Endothelial cell of umbilical vein (primary cell): ENCODE results near the gene TRMT10B. TPM values are rescaled to one million over a fixed set of nuclear protein-coding genes. Genes with fewer than 3 reads are reported as not detected.

ENCODE experiments used
- BruUV-seq: library from RNA; stranded (reverse); fragments of 400-500 nt; replicated peaks from 2 replicates; lab custom pipeline; 2021; lab: Mats Ljungman, UMichigan
- CTCF ChIA-PET: fragments of 300-600, 350-600 bp; sonication (Branson Sonifier 250); formaldehyde crosslinking; loops from one replicate; lab custom pipeline; 2021; ENCODE audit warnings: antibody characterized with exemption, inconsistent platforms; lab: Charles Lee
- POLR2A ChIA-PET: fragments of 300-600, 350-600 bp; sonication (Branson Sonifier 250); formaldehyde crosslinking; loops from one replicate; lab custom pipeline; 2021; ENCODE audit warnings: antibody characterized with exemption, inconsistent platforms; lab: Charles Lee
- DNase-seq: peaks from one replicate; pipeline ENCODE4 v3.0.0-alpha.2; 2011; ENCODE audit warnings: low read depth, low spot score
- FAIRE-seq: peaks from 2 replicates; lab custom pipeline; 2011; peaks lifted over from hg19 to GRCh38; lab: Jason Lieb, UNC
- H2AFZ ChIP-seq: 2 replicates; pipeline ENCODE4 v1.6.0; 2012; ENCODE audit warnings: low read depth, low read length, control low read depth, inconsistent platforms
- H3K27ac ChIP-seq: 2 replicates; pipeline ENCODE4 v1.5.1; 2011; ENCODE audit warnings: low read depth, mild to moderate bottlenecking, control low read depth, low read length, moderate library complexity; ENCODE audit not compliant: insufficient read depth
- H3K27me3 ChIP-seq, 2 experiments: 2 replicates each; pipeline versions ENCODE4 v1.6.0 to v1.6.1; 2011; ENCODE audit warnings: low read length in 2 of 2, mixed read lengths in 1 of 2; ENCODE audit not compliant: control insufficient read depth in 2 of 2, insufficient read depth in 2 of 2
- H3K36me3 ChIP-seq, 2 experiments: 2 replicates in 1 of 2; 3 replicates in 1 of 2; pipeline ENCODE4 v1.5.1; 2011; ENCODE audit warnings: low read length in 2 of 2, mild to moderate bottlenecking in 1 of 2, moderate library complexity in 1 of 2; ENCODE audit not compliant: control insufficient read depth in 2 of 2, insufficient read depth in 2 of 2; ENCODE audit errors: extremely low read depth in 1 of 2
- H3K4me1 ChIP-seq: 3 replicates; pipeline ENCODE4 v1.5.1; 2011; ENCODE audit warnings: mild to moderate bottlenecking, low read length; ENCODE audit not compliant: control insufficient read depth, insufficient read depth; ENCODE audit errors: extremely low read depth
- H3K4me2 ChIP-seq: 2 replicates; pipeline ENCODE4 v1.6.1; 2011; ENCODE audit warnings: low read length, control low read depth, mixed read lengths; ENCODE audit not compliant: insufficient read depth
- H3K4me3 ChIP-seq, 3 experiments: fragments of 200-600 bp in 1 of 3; sonication (generic), shearing (Covaris generic) in 1 of 3; replicated peaks in 1 of 3; 2 replicates each; pipeline ENCODE4 v1.5.1; 2011 to 2016; ENCODE audit warnings: control low read depth in 3 of 3, low read length in 3 of 3, mild to moderate bottlenecking in 2 of 3, inconsistent platforms in 1 of 3, low read depth in 1 of 3, moderate library complexity in 1 of 3; ENCODE audit not compliant: insufficient read depth in 1 of 3
- H3K79me2 ChIP-seq: 2 replicates; pipeline ENCODE4 v1.6.0; 2012; ENCODE audit warnings: low read length, inconsistent platforms; ENCODE audit not compliant: control insufficient read depth, insufficient read depth
- H3K9ac ChIP-seq: replicated peaks from 2 replicates; pipeline ENCODE3; 2011; ENCODE audit warnings: low read length, control low read depth; ENCODE audit not compliant: insufficient read depth; ENCODE audit errors: extremely low read depth
- H3K9me1 ChIP-seq: replicated peaks from 3 replicates; pipeline ENCODE4 v1.6.0; 2011; ENCODE audit warnings: mild to moderate bottlenecking, low read length; ENCODE audit not compliant: control insufficient read depth, insufficient read depth; ENCODE audit errors: extremely low read depth
- H3K9me3 ChIP-seq: replicated peaks from 2 replicates; pipeline ENCODE4 v1.5.1; 2012; ENCODE audit warnings: low read length, inconsistent platforms; ENCODE audit not compliant: control insufficient read depth, insufficient read depth
- H4K20me1 ChIP-seq: replicated peaks from 2 replicates; pipeline ENCODE3; 2011; ENCODE audit warnings: mild to moderate bottlenecking, low read length; ENCODE audit not compliant: control insufficient read depth, insufficient read depth; ENCODE audit errors: extremely low read depth
- EZH2 ChIP-seq: IDR thresholded peaks from 2 replicates; pipeline ENCODE4 v1.6.1; 2012; ENCODE audit warnings: borderline replicate concordance, low read depth, mild to moderate bottlenecking, moderate library complexity, low read length, inconsistent platforms; ENCODE audit not compliant: severe bottlenecking
- FOS ChIP-seq: IDR thresholded peaks from 2 replicates; pipeline ENCODE4 v1.6.1; 2011; ENCODE audit warnings: mild to moderate bottlenecking, low read length, moderate library complexity, borderline replicate concordance; ENCODE audit not compliant: insufficient read depth
- GATA2 ChIP-seq: IDR thresholded peaks from 2 replicates; pipeline ENCODE4 v1.7.0; 2011; ENCODE audit warnings: low read depth, mild to moderate bottlenecking, moderate library complexity, mixed read lengths, low read length; ENCODE audit not compliant: insufficient read length, insufficient read depth
- JUN ChIP-seq: IDR thresholded peaks from 2 replicates; pipeline ENCODE4 v1.6.1; 2011; ENCODE audit warnings: borderline replicate concordance, low read depth; ENCODE audit not compliant: insufficient read length, insufficient read depth
- MAX ChIP-seq: IDR thresholded peaks from 2 replicates; pipeline ENCODE4 v1.6.1; 2011; ENCODE audit not compliant: insufficient read depth, insufficient read length
- MYC ChIP-seq: IDR thresholded peaks from one replicate; pipeline ENCODE4 v1.6.1; 2011; ENCODE audit warnings: mild to moderate bottlenecking, low read depth, low read length
- POLR2A ChIP-seq: IDR thresholded peaks from 2 replicates; pipeline ENCODE4 v1.6.1; 2012; ENCODE audit warnings: low read depth, mild to moderate bottlenecking, control low read depth, low read length
- POLR2AphosphoS5 ChIP-seq: IDR thresholded peaks from 2 replicates; pipeline ENCODE4 v1.6.1; 2012; ENCODE audit warnings: low read depth, mild to moderate bottlenecking, control low read depth, low read length, moderate library complexity; ENCODE audit not compliant: insufficient read depth
- dilution Hi-C: fragments of 300-500 bp; cut with MboI; formaldehyde crosslinking; loops from one replicate; pipeline ENCODE4 v1.15.0; 2019; ENCODE audit warnings: low sequenced_read_pairs; ENCODE audit not compliant: extremely low pct_ligation_motif_present
- intact Hi-C: fragments of 100-400 bp; cut with micrococcal nuclease; formaldehyde crosslinking; loops from one replicate; pipeline ENCODE4 v1.10.0; 2022
- polyA plus RNA-seq, 4 experiments: library from polyadenylated mRNA; depleted of rRNA in 3 of 4; stranded (reverse) in 3 of 4; unstranded in 1 of 4; fragments of >200 nt; gene quantifications; 2 replicates each; pipeline versions ENCODE4 v1.2.1 to v1.2.3, GENCODE V29; 2011 to 2012; ENCODE audit warnings: missing spikeins in 1 of 4
- total RNA-seq: library from RNA; stranded (reverse); gene quantifications from 2 replicates; pipeline ENCODE4 v1.2.3, GENCODE V29; 2021
- TF ChIP-seq, protein P1 (sequence below), 2 donors: IDR thresholded peaks; 1 replicate in 1 of 2; 2 replicates in 1 of 2; pipeline ENCODE4 v1.5.1; 2011; ENCODE audit warnings: low read length in 2 of 2, mild to moderate bottlenecking in 2 of 2, moderate library complexity in 2 of 2, control low read depth in 1 of 2, inconsistent platforms in 1 of 2, low read depth in 1 of 2; ENCODE audit not compliant: insufficient read depth in 1 of 2; ENCODE audit errors: extremely low read depth in 1 of 2

Gene TRMT10B
- total and polyA plus RNA-seq, 2 donors (not counting 3 experiments of a cell fraction or from before 2014, with no cell fraction given) = 3.0 to 7.0 TPM

- no TSS peak for BruUV-seq
- no peaks in the 10 kb centered on the region for H3K27me3 ChIP-seq
- H3K9me3 ChIP-seq = no peaks in the 10 kb centered on the region
- ChIA-PET CTCF (interaction anchor here (0.6 kb wide), 1 partner anchor 49 kb away, joined by 3 read pairs; no protein-coding TSS in a partner anchor), POLR2A (no interaction called here)
- FAIRE-seq (no peak), DNase-seq (no peak)
- intact Hi-C loops = no loop called here
- no peaks in the 10 kb centered on the region for H4K20me1 ChIP-seq
- peaks cover 1% of the 10 kb centered on the region for H3K79me2 ChIP-seq
- no peak overlapping the region for H3K4me3 ChIP-seq
- no peak overlapping the region for H3K4me2 ChIP-seq
- H3K36me3 ChIP-seq = no peaks in the 10 kb centered on the region
- no peak overlapping the region for H3K27ac ChIP-seq
- H2AFZ ChIP-seq = no peak overlapping the region
- no peaks in the 10 kb centered on the region for H3K9me1 ChIP-seq
- TF ChIP-seq POLR2A (no peak), MAX (no peak), POLR2AphosphoS5 (no peak), GATA2 (no peak), EZH2 (no peak), JUN (no peak), FOS (no peak), MYC (no peak)
- TF ChIP-seq, protein P1, sequence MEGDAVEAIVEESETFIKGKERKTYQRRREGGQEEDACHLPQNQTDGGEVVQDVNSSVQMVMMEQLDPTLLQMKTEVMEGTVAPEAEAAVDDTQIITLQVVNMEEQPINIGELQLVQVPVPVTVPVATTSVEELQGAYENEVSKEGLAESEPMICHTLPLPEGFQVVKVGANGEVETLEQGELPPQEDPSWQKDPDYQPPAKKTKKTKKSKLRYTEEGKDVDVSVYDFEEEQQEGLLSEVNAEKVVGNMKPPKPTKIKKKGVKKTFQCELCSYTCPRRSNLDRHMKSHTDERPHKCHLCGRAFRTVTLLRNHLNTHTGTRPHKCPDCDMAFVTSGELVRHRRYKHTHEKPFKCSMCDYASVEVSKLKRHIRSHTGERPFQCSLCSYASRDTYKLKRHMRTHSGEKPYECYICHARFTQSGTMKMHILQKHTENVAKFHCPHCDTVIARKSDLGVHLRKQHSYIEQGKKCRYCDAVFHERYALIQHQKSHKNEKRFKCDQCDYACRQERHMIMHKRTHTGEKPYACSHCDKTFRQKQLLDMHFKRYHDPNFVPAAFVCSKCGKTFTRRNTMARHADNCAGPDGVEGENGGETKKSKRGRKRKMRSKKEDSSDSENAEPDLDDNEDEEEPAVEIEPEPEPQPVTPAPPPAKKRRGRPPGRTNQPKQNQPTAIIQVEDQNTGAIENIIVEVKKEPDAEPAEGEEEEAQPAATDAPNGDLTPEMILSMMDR (IDR thresholded peaks at IDR 0.05; ENCODE audit: extremely low read depth in 1 of 2, insufficient read depth in 1 of 2, low read depth in 1 of 2, low read length in 2 of 2) = no peak
- dilution Hi-C loops = no loop called here
- peaks cover 6% of the 10 kb centered on the region for H3K4me1 ChIP-seq
- H3K9ac ChIP-seq = no peak overlapping the region
These were observed 36.5 kb downstream of the TRMT10B start for GRCh38 chr9:37790096-37790495.
